Rectal smooth muscle tissue (tissue), 1 donor: ENCODE data around the gene NT5C.
A peak's percentile ranks its signal among the peaks of the same experiment; 100 is the strongest.
"Not testable (repeated sequence)": the region's sequence is repeated elsewhere in the genome, so short reads cannot be mapped to it uniquely, and the experiment has no call there.

Experiments used
- H3K27ac ChIP-seq: one replicate; pipeline ENCODE4 v1.7.0; 2013; ENCODE audit warnings: low read depth, low read length, inconsistent platforms
- H3K27me3 ChIP-seq: one replicate; pipeline ENCODE4 v1.7.0; 2013; ENCODE audit warnings: low read length; ENCODE audit not compliant: control insufficient read depth, insufficient read depth
- H3K36me3 ChIP-seq: one replicate; pipeline ENCODE4 v1.7.0; 2013; ENCODE audit warnings: low read length; ENCODE audit not compliant: control insufficient read depth, insufficient read depth
- H3K4me1 ChIP-seq: one replicate; pipeline ENCODE4 v1.7.0; 2013; ENCODE audit warnings: low read length; ENCODE audit not compliant: control insufficient read depth, insufficient read depth
- H3K4me3 ChIP-seq: one replicate; pipeline ENCODE4 v1.7.0; 2013; ENCODE audit warnings: low read length
- H3K9ac ChIP-seq: one replicate; pipeline ENCODE4 v1.7.0; 2013; ENCODE audit warnings: low read length

NT5C gene

GRCh38 chr17:75137762-75138161 lies 6.2 kb upstream of the NT5C start:
- not testable (repeated sequence) for H3K9ac ChIP-seq, H3K27me3 ChIP-seq, H3K4me1 ChIP-seq, H3K4me3 ChIP-seq, H3K27ac ChIP-seq, H3K36me3 ChIP-seq

GRCh38 chr17:75135946-75136345 lies 4.4 kb upstream of the NT5C start:
- Histone ChIP-seq H3K27me3 (no peaks in the 10 kb centered on the region), H3K4me3 (no peak overlapping the region), H3K36me3 (no peaks in the 10 kb centered on the region), H3K9ac (no peak overlapping the region), H3K27ac (no peak overlapping the region), H3K4me1 (no peaks in the 10 kb centered on the region)

GRCh38 chr17:75135452-75135851 lies 3.9 kb upstream of the NT5C start:
- Histone ChIP-seq H3K27ac (no peak overlapping the region), H3K4me1 (no peaks in the 10 kb centered on the region), H3K4me3 (no peak overlapping the region), H3K27me3 (no peaks in the 10 kb centered on the region), H3K9ac (no peak overlapping the region), H3K36me3 (no peaks in the 10 kb centered on the region)

GRCh38 chr17:75133607-75134347 lies 2.2 kb upstream of the NT5C start:
- H3K27ac ChIP-seq, H3K4me3 ChIP-seq: not testable (repeated sequence)

GRCh38 chr17:75133001-75133400 lies 1.5 kb upstream of the NT5C start:
- H3K4me1 ChIP-seq: no peaks in the 10 kb centered on the region
- H3K27me3 ChIP-seq: no peaks in the 10 kb centered on the region
- H3K9ac ChIP-seq: no peak overlapping the region
- no peak overlapping the region for H3K27ac ChIP-seq
- no peak overlapping the region for H3K4me3 ChIP-seq
- peaks cover 6% of the 10 kb centered on the region for H3K36me3 ChIP-seq

More at GRCh38 chr17:75133607-75134347, 2.2 kb upstream of the NT5C start:
- H3K4me1 ChIP-seq, H3K27me3 ChIP-seq, H3K36me3 ChIP-seq, H3K9ac ChIP-seq: not testable (repeated sequence)

- Histone ChIP-seq H3K4me3 (peak overlapping the region; percentile 60), H3K27ac (peak overlapping the region; percentile 71), H3K9ac (peak overlapping the region; percentile 35)
These were observed 767 bp upstream of the NT5C start for GRCh38 chr17:75132018-75133000.

GRCh38 chr17:75130632-75131277 lies 787 bp downstream of the NT5C start:
- H3K9ac ChIP-seq: peak overlapping the region; percentile 70
- no peaks in the 10 kb centered on the region for H3K4me1 ChIP-seq
- peak overlapping the region; percentile 60 for H3K4me3 ChIP-seq
- H3K27me3 ChIP-seq: no peaks in the 10 kb centered on the region
- peaks cover 6% of the 10 kb centered on the region for H3K36me3 ChIP-seq
- H3K27ac ChIP-seq: peak overlapping the region; percentile 71

More at GRCh38 chr17:75132018-75133000, 767 bp upstream of the NT5C start:
- H3K27me3 ChIP-seq, H3K4me1 ChIP-seq, H3K36me3 ChIP-seq: not testable (repeated sequence)

- H3K4me1 ChIP-seq: no peaks in the 10 kb centered on the region
- H3K36me3 ChIP-seq: peaks cover 8% of the 10 kb centered on the region
- H3K4me3 ChIP-seq: peak overlapping the region; percentile 60
- peak overlapping the region; percentile 71 for H3K27ac ChIP-seq
- H3K27me3 ChIP-seq: no peaks in the 10 kb centered on the region
- no peak overlapping the region for H3K9ac ChIP-seq
These were observed 1.4 kb downstream of the NT5C start for GRCh38 chr17:75130059-75130631.

- Histone ChIP-seq H3K27ac (no peak overlapping the region), H3K4me1 (no peaks in the 10 kb centered on the region)
These were observed 2.0 kb downstream of the NT5C start for GRCh38 chr17:75129576-75129975.

GRCh38 chr17:75128694-75129505 lies 2.6 kb downstream of the NT5C start:
- no peak overlapping the region for H3K27ac ChIP-seq
- H3K36me3 ChIP-seq: peaks cover 8% of the 10 kb centered on the region
- no peak overlapping the region for H3K4me3 ChIP-seq
- H3K9ac ChIP-seq: no peak overlapping the region
- no peaks in the 10 kb centered on the region for H3K4me1 ChIP-seq
- no peaks in the 10 kb centered on the region for H3K27me3 ChIP-seq

More at GRCh38 chr17:75129576-75129975, 2.0 kb downstream of the NT5C start:
- Histone ChIP-seq H3K4me3 (no peak overlapping the region), H3K27me3 (no peaks in the 10 kb centered on the region), H3K9ac (no peak overlapping the region), H3K36me3 (peaks cover 8% of the 10 kb centered on the region)

- not testable (repeated sequence) for H3K9ac ChIP-seq, H3K4me1 ChIP-seq, H3K27me3 ChIP-seq, H3K4me3 ChIP-seq, H3K27ac ChIP-seq, H3K36me3 ChIP-seq
These were observed 3.6 kb downstream of the NT5C start for GRCh38 chr17:75127936-75128335.
